ENCODE data around the gene ETV5. TPM values are rescaled to one million over a fixed set of nuclear protein-coding genes. Genes with fewer than 3 reads are reported as not detected.

Gene ETV5
- total RNA-seq, 1 experiment from 2014 or later = 92.9 TPM

- TF ChIP-seq EZH2 (IDR thresholded peaks at IDR 0.05; ENCODE audit: borderline replicate concordance, low read depth, low read length, poor library complexity, severe bottlenecking) (no peak), CTCF (conservative IDR thresholded peaks at IDR 0.05; ENCODE audit: low read depth, low read length) (no peak)
- no peak overlapping the region for H3K4me3 ChIP-seq (ENCODE audit: low read depth, low read length, poor library complexity, severe bottlenecking)
- H3K36me3 ChIP-seq (ENCODE audit: insufficient read depth, low read length, poor library complexity, severe bottlenecking) = peaks cover 22% of the 10 kb centered on the region
- no peaks in the 10 kb centered on the region for H3K4me1 ChIP-seq (ENCODE audit: insufficient read depth, low read length, poor library complexity, severe bottlenecking)
- no TSS peak for BruUV-seq (replicated peaks)
- DNase-seq (ENCODE audit: low spot score) = no peak
- no peaks in the 10 kb centered on the region for H3K27me3 ChIP-seq (replicated peaks; ENCODE audit: insufficient read depth, low read depth, low read length, poor library complexity)
- ChIA-PET POLR2A (ENCODE audit: low non-redundant PET) (no interaction called here), CTCF (no interaction called here)
- intact Hi-C loops (cut with micrococcal nuclease; ENCODE audit: unreplicated experiment) = no loop called here
- no peak overlapping the region for H3K27ac ChIP-seq (ENCODE audit: low read depth, low read length, poor library complexity, severe bottlenecking)
- no peaks in the 10 kb centered on the region for H3K9me3 ChIP-seq (ENCODE audit: low read depth, low read length, poor library complexity, severe bottlenecking)
These were observed 38.3 kb downstream of the ETV5 start for GRCh38 chr3:186070550-186070949.

GRCh38 chr3:186070133-186070532 is 38.8 kb downstream of the ETV5 start:
- ChIA-PET POLR2A (ENCODE audit: low non-redundant PET) (no interaction called here), CTCF (no interaction called here)
- no TSS peak for BruUV-seq (replicated peaks)
- no peaks in the 10 kb centered on the region for H3K27me3 ChIP-seq (replicated peaks; ENCODE audit: insufficient read depth, low read depth, low read length, poor library complexity)
- H3K36me3 ChIP-seq (ENCODE audit: insufficient read depth, low read length, poor library complexity, severe bottlenecking) = peaks cover 24% of the 10 kb centered on the region
- no peak overlapping the region for H3K4me3 ChIP-seq (ENCODE audit: low read depth, low read length, poor library complexity, severe bottlenecking)
- no peak for DNase-seq (ENCODE audit: low spot score)
- no peaks in the 10 kb centered on the region for H3K9me3 ChIP-seq (ENCODE audit: low read depth, low read length, poor library complexity, severe bottlenecking)
- intact Hi-C loops (cut with micrococcal nuclease; ENCODE audit: unreplicated experiment) = no loop called here
- TF ChIP-seq CTCF (conservative IDR thresholded peaks at IDR 0.05; ENCODE audit: low read depth, low read length) (no peak), EZH2 (IDR thresholded peaks at IDR 0.05; ENCODE audit: borderline replicate concordance, low read depth, low read length, poor library complexity, severe bottlenecking) (no peak)
- H3K4me1 ChIP-seq (ENCODE audit: insufficient read depth, low read length, poor library complexity, severe bottlenecking) = no peaks in the 10 kb centered on the region
- no peak overlapping the region for H3K27ac ChIP-seq (ENCODE audit: low read depth, low read length, poor library complexity, severe bottlenecking)

GRCh38 chr3:186069199-186069598 is 39.7 kb downstream of the ETV5 start:
- ChIA-PET CTCF (no interaction called here), POLR2A (ENCODE audit: low non-redundant PET) (no interaction called here)
- BruUV-seq (replicated peaks) = no TSS peak
- TF ChIP-seq EZH2 (IDR thresholded peaks at IDR 0.05; ENCODE audit: borderline replicate concordance, low read depth, low read length, poor library complexity, severe bottlenecking) (no peak), CTCF (conservative IDR thresholded peaks at IDR 0.05; ENCODE audit: low read depth, low read length) (no peak)
- Histone ChIP-seq H3K4me1 (ENCODE audit: insufficient read depth, low read length, poor library complexity, severe bottlenecking) (no peaks in the 10 kb centered on the region), H3K27ac (ENCODE audit: low read depth, low read length, poor library complexity, severe bottlenecking) (no peak overlapping the region), H3K4me3 (ENCODE audit: low read depth, low read length, poor library complexity, severe bottlenecking) (no peak overlapping the region), H3K36me3 (ENCODE audit: insufficient read depth, low read length, poor library complexity, severe bottlenecking) (peaks cover 29% of the 10 kb centered on the region), H3K9me3 (ENCODE audit: low read depth, low read length, poor library complexity, severe bottlenecking) (no peaks in the 10 kb centered on the region), H3K27me3 (replicated peaks; ENCODE audit: insufficient read depth, low read depth, low read length, poor library complexity) (no peaks in the 10 kb centered on the region)
- intact Hi-C loops (cut with micrococcal nuclease; ENCODE audit: unreplicated experiment) = no loop called here
- no peak for DNase-seq (ENCODE audit: low spot score)

Measured in A673 (cell line).